ENCODE results near the gene FNBP1. TPM values are rescaled to one million over a fixed set of nuclear protein-coding genes. Genes with fewer than 3 reads are reported as not detected.
"Not testable (repeated sequence)": the region's sequence is repeated elsewhere in the genome, so short reads cannot be mapped to it uniquely, and the experiment has no call there.

FNBP1 gene
- total RNA-seq, 4 donors from 2014 or later: 13.3 to 30.0 (median 17.9) TPM

DNA sequence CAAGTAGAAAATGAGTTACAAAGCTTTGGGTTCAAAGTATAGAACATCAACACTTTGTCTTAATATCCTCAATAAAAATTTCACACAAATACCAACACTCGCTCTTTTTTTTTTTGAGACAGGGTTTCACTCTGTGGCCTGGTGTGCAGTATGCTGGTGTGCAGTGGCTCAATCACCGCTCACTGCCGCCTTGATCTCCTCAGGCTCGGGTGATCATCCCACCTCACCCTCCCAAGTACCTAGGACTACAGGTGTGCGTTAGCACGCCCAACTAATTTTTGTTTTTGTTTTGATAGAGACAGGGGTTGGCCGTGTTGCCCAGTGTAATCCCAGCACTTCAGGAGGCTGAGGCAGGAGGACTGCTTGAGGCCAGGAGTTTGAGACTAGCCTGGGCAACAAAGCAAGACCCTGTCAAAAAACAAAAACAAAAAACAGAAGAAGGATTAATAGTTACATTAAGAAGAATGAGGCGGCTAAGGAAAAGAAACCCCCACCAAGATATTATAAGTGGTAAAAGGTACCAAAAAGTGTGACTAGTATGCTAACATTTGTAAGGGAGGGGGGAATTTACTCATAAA lies 20.3 kb downstream of the FNBP1 start:
- peak overlapping the region; percentile 25 to 83 (median 70) for H3K27ac ChIP-seq
- ATAC-seq: no peak

GRCh38 chr9:130021842-130022241 lies 21.1 kb downstream of the FNBP1 start:
- Histone ChIP-seq H3K4me1 (peaks cover 44 to 71% of the 10 kb centered on the region in 2 donors), H3K27ac (peak overlapping the region in 2 of 4 donors; percentile 63 to 68)
- ATAC-seq; DNase-seq; H3K4me3 ChIP-seq; H3K9me3 ChIP-seq; intact Hi-C loops (cut with DNase I; ENCODE audit: low total_unique reads); H3K36me3 ChIP-seq; in situ Hi-C loops (cut with MboI; ENCODE audit: low sequenced_read_pairs in 4 of 4); H3K27me3 ChIP-seq: not testable (repeated sequence)

More for the DNA sequence above, 20.3 kb downstream of the FNBP1 start:
- intact Hi-C loops (cut with DNase I; ENCODE audit: low total_unique reads) (no loop called here), in situ Hi-C loops (cut with MboI; ENCODE audit: low sequenced_read_pairs in 4 of 4) (no loop called here)
- Histone ChIP-seq H3K4me1 (peaks cover 44 to 75% of the 10 kb centered on the region in 2 donors), H3K27me3 (no peaks in the 10 kb centered on the region), H3K36me3 (no peaks in the 10 kb centered on the region), H3K4me3 (no peak overlapping the region), H3K9me3 (no peaks in the 10 kb centered on the region)
- TF ChIP-seq POLR2A (IDR thresholded peaks at IDR 0.05): no peak
- TF ChIP-seq, protein P1, sequence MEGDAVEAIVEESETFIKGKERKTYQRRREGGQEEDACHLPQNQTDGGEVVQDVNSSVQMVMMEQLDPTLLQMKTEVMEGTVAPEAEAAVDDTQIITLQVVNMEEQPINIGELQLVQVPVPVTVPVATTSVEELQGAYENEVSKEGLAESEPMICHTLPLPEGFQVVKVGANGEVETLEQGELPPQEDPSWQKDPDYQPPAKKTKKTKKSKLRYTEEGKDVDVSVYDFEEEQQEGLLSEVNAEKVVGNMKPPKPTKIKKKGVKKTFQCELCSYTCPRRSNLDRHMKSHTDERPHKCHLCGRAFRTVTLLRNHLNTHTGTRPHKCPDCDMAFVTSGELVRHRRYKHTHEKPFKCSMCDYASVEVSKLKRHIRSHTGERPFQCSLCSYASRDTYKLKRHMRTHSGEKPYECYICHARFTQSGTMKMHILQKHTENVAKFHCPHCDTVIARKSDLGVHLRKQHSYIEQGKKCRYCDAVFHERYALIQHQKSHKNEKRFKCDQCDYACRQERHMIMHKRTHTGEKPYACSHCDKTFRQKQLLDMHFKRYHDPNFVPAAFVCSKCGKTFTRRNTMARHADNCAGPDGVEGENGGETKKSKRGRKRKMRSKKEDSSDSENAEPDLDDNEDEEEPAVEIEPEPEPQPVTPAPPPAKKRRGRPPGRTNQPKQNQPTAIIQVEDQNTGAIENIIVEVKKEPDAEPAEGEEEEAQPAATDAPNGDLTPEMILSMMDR (IDR thresholded peaks at IDR 0.05 in 4 of 5, conservative IDR thresholded peaks at IDR 0.05 in 1 of 5): no peak
- DNase-seq: no peak

DNA sequence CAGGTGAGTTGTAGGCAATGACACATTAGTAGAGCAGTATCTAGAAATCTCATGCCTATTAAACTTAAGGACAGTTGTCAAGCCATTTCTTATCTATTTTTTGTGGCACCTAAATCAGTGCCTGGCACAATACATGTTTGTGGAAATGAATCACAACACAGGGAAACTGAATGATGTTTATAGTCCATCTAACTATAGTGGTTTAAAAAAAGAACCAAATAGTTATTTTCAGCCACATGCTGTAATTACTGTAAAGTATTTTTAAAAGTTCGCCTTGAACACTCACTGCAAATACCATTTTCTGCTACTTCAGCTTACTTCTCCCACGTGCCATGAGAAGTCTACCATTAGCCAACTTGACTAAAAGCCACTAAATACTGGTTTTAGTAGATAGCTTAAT lies 21.9 kb downstream of the FNBP1 start:
- H3K4me3 ChIP-seq: no peak overlapping the region
- in situ Hi-C loops (cut with MboI; ENCODE audit: low sequenced_read_pairs in 4 of 4): no loop called here
- peaks cover 44 to 64% of the 10 kb centered on the region in 2 donors for H3K4me1 ChIP-seq
- H3K27me3 ChIP-seq: no peaks in the 10 kb centered on the region
- no peaks in the 10 kb centered on the region for H3K36me3 ChIP-seq
- DNase-seq (no peak), ATAC-seq (peak in 1 of 2 donors; percentile 67)
- H3K9me3 ChIP-seq: no peaks in the 10 kb centered on the region
- no peak for TF ChIP-seq POLR2A (IDR thresholded peaks at IDR 0.05)
- TF ChIP-seq, protein P1 (IDR thresholded peaks at IDR 0.05 in 4 of 5, conservative IDR thresholded peaks at IDR 0.05 in 1 of 5): no peak
- peak overlapping the region; percentile 51 to 68 (median 60) for H3K27ac ChIP-seq
- intact Hi-C loops (cut with DNase I; ENCODE audit: low total_unique reads): no loop called here

DNA sequence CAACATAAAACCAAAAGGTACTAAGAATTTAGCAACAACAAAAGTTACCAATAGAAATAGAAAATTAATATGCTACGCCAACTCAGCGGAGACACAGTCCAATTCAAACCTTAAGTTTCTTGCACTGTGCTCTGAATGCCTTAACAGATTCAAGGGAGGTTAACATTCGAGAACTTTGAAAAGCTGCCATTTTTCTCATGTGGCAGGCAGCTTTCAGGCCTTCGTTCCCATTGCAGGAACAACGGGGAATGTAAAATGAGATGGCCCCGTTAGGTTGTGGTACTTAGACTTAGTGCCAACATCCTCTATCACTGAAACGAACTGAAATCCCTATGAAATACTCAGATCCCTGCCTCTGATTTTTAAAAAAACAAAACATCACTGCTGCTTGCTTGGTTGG lies 22.4 kb downstream of the FNBP1 start:
- Histone ChIP-seq H3K4me3 (no peak overlapping the region), H3K27ac (peak overlapping the region; percentile 51 to 68 (median 60)), H3K36me3 (no peaks in the 10 kb centered on the region), H3K4me1 (peaks cover 43 to 59% of the 10 kb centered on the region in 2 donors), H3K27me3 (no peaks in the 10 kb centered on the region), H3K9me3 (no peaks in the 10 kb centered on the region)
- ATAC-seq (peak in 1 of 2 donors; percentile 68), DNase-seq (no peak)
- TF ChIP-seq POLR2A (IDR thresholded peaks at IDR 0.05): no peak
- TF ChIP-seq, protein P1 (IDR thresholded peaks at IDR 0.05 in 4 of 5, conservative IDR thresholded peaks at IDR 0.05 in 1 of 5): no peak
- intact Hi-C loops (cut with DNase I; ENCODE audit: low total_unique reads) (no loop called here), in situ Hi-C loops (cut with MboI; ENCODE audit: low sequenced_read_pairs in 4 of 4) (no loop called here)

GRCh38 chr9:130018265-130018664 lies 24.7 kb downstream of the FNBP1 start:
- no peaks in the 10 kb centered on the region for H3K9me3 ChIP-seq
- no peak overlapping the region for H3K27ac ChIP-seq
- TF ChIP-seq POLR2A (IDR thresholded peaks at IDR 0.05): no peak
- TF ChIP-seq, protein P1 (IDR thresholded peaks at IDR 0.05 in 4 of 5, conservative IDR thresholded peaks at IDR 0.05 in 1 of 5): no peak
- H3K36me3 ChIP-seq: no peaks in the 10 kb centered on the region
- in situ Hi-C loops (cut with MboI; ENCODE audit: low sequenced_read_pairs in 4 of 4) (no loop called here), intact Hi-C loops (cut with DNase I; ENCODE audit: low total_unique reads) (no loop called here)
- ATAC-seq (no peak), DNase-seq (no peak)
- no peaks in the 10 kb centered on the region for H3K27me3 ChIP-seq
- H3K4me1 ChIP-seq: peaks cover 26 to 35% of the 10 kb centered on the region in 2 donors
- no peak overlapping the region for H3K4me3 ChIP-seq

- H3K27ac ChIP-seq; H3K9me3 ChIP-seq; H3K4me3 ChIP-seq; H3K36me3 ChIP-seq; ATAC-seq; intact Hi-C loops (cut with DNase I; ENCODE audit: low total_unique reads); DNase-seq; H3K27me3 ChIP-seq; in situ Hi-C loops (cut with MboI; ENCODE audit: low sequenced_read_pairs in 4 of 4): not testable (repeated sequence)
- peaks cover 20 to 28% of the 10 kb centered on the region in 2 donors for H3K4me1 ChIP-seq
Measured at GRCh38 chr9:130017510-130017909, 25.5 kb downstream of the FNBP1 start.
